Right lobe of liver (tissue), 4 donors: Measurements from ENCODE around the gene PTPRN2.

Source experiments
- POLR2A ChIP-seq: fragments of 450-650 bp; IDR thresholded peaks from one replicate; pipeline ENCODE4 v1.6.1; 2017; ENCODE audit warnings: antibody characterized with exemption, mild to moderate bottlenecking
- TF ChIP-seq, protein P1 (sequence below), 4 donors: fragments of 200-600 bp in 3 of 4; fragments of 450-650 bp in 1 of 4; IDR thresholded peaks; one replicate each; pipeline versions ENCODE4 v1.5.1 to v1.8.0; 2016 to 2022; ENCODE audit warnings: antibody characterized with exemption in 4 of 4, mild to moderate bottlenecking in 2 of 4
- donor health status: DM: no; HTN: no; CAD: no.
- donor health status: DM: no; HTN: no; CAD: no.
- donor health status: DM: no; HTN: yes; CAD: no.

DNA sequence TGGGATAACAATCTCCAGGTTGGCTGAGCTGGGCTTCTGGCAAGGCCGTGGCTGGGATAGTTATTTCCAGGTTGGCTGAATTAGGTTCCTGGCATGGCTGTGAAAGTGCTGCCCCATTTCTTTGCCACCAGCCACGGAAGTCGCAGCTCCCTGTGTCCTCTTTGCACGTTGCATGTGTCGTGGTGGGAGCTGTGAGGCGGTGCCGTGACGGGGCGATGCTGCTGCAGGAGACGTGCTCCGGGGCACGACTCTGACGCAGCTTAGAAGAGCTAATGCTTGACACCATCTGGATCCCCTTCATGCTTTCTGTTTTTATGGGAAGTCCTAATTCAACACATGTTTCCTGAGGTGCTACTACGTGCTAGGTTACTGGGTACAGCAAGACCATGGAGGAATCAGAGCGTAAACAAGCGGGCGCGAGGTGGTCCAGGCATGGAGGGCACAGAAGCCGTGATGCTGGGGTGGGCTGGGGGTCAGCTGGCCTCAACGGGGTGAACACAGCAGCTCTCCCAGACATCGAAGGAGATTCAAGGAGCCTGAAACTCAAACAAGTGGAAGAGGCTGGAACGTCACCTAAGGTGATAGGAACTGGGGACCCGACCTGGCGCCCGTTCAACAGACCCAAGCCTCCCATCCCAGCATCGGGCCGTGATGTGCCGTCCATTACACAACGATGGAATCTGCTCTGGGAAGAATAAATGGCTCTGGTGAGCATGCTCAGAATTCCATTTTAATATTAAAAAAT is 843.7 kb downstream of the PTPRN2 start:
- TF ChIP-seq, protein P1, sequence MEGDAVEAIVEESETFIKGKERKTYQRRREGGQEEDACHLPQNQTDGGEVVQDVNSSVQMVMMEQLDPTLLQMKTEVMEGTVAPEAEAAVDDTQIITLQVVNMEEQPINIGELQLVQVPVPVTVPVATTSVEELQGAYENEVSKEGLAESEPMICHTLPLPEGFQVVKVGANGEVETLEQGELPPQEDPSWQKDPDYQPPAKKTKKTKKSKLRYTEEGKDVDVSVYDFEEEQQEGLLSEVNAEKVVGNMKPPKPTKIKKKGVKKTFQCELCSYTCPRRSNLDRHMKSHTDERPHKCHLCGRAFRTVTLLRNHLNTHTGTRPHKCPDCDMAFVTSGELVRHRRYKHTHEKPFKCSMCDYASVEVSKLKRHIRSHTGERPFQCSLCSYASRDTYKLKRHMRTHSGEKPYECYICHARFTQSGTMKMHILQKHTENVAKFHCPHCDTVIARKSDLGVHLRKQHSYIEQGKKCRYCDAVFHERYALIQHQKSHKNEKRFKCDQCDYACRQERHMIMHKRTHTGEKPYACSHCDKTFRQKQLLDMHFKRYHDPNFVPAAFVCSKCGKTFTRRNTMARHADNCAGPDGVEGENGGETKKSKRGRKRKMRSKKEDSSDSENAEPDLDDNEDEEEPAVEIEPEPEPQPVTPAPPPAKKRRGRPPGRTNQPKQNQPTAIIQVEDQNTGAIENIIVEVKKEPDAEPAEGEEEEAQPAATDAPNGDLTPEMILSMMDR (IDR thresholded peaks at IDR 0.05): no peak
- TF ChIP-seq POLR2A: no peak
